AG09309 (cell line): Measurements from ENCODE around the gene GJC2.

Experiments
- DNase-seq: peaks from one replicate; pipeline ENCODE4 v3.0.0-alpha.2; 2010; ENCODE audit warnings: low read depth
- H3K4me3 ChIP-seq: 2 replicates; pipeline ENCODE4 v1.5.1; 2011; ENCODE audit warnings: mild to moderate bottlenecking, low read depth, low read length, moderate library complexity; ENCODE audit not compliant: control insufficient read depth
- CTCF ChIP-seq: IDR thresholded peaks from 2 replicates; pipeline ENCODE4 v1.5.1; 2011; ENCODE audit warnings: mild to moderate bottlenecking, low read depth, low read length, inconsistent platforms; ENCODE audit not compliant: insufficient read depth, control insufficient read depth; ENCODE audit errors: missing control alignments

Gene GJC2

GRCh38 chr1:228144193-228144992, 5.3 kb upstream of the GJC2 start:
- TF ChIP-seq CTCF: no peak
- H3K4me3 ChIP-seq: no peak overlapping the region
- DNase-seq: no peak

- H3K4me3 ChIP-seq: no peak overlapping the region
- no peak for TF ChIP-seq CTCF
- DNase-seq: no peak
Observed at GRCh38 chr1:228144993-228145343, 4.8 kb upstream of the GJC2 start.

GRCh38 chr1:228145463-228146416, 4.0 kb upstream of the GJC2 start:
- no peak overlapping the region for H3K4me3 ChIP-seq
- no peak for TF ChIP-seq CTCF
- DNase-seq: no peak

- no peak for TF ChIP-seq CTCF
- no peak for DNase-seq
- no peak overlapping the region for H3K4me3 ChIP-seq
Observed at GRCh38 chr1:228146417-228147150, 3.1 kb upstream of the GJC2 start.

- no peak for TF ChIP-seq CTCF
- no peak overlapping the region for H3K4me3 ChIP-seq
- DNase-seq: no peak
Observed at GRCh38 chr1:228147151-228147693, 2.5 kb upstream of the GJC2 start.

- no peak for TF ChIP-seq CTCF
- no peak overlapping the region for H3K4me3 ChIP-seq
- no peak for DNase-seq
Observed at GRCh38 chr1:228147768-228148167, 2.0 kb upstream of the GJC2 start.
